SIG-M5 treated with dmso at 0.1 percent for 504 hours (cell line): Measurements from ENCODE around the gene ZNF26.
"Not testable (repeated sequence)": the region's sequence is repeated elsewhere in the genome, so short reads cannot be mapped to it uniquely, and the experiment has no call there.

Experiments used
- DNase-seq: peaks from one replicate; lab custom pipeline; 2025; ENCODE audit not compliant: unreplicated experiment; lab: John Stamatoyannopoulos, UW

The ZNF26 gene, protein sequence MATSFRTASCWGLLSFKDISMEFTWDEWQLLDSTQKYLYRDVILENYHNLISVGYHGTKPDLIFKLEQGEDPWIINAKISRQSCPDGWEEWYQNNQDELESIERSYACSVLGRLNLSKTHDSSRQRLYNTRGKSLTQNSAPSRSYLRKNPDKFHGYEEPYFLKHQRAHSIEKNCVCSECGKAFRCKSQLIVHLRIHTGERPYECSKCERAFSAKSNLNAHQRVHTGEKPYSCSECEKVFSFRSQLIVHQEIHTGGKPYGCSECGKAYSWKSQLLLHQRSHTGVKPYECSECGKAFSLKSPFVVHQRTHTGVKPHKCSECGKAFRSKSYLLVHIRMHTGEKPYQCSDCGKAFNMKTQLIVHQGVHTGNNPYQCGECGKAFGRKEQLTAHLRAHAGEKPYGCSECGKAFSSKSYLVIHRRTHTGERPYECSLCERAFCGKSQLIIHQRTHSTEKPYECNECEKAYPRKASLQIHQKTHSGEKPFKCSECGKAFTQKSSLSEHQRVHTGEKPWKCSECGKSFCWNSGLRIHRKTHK

DNA sequence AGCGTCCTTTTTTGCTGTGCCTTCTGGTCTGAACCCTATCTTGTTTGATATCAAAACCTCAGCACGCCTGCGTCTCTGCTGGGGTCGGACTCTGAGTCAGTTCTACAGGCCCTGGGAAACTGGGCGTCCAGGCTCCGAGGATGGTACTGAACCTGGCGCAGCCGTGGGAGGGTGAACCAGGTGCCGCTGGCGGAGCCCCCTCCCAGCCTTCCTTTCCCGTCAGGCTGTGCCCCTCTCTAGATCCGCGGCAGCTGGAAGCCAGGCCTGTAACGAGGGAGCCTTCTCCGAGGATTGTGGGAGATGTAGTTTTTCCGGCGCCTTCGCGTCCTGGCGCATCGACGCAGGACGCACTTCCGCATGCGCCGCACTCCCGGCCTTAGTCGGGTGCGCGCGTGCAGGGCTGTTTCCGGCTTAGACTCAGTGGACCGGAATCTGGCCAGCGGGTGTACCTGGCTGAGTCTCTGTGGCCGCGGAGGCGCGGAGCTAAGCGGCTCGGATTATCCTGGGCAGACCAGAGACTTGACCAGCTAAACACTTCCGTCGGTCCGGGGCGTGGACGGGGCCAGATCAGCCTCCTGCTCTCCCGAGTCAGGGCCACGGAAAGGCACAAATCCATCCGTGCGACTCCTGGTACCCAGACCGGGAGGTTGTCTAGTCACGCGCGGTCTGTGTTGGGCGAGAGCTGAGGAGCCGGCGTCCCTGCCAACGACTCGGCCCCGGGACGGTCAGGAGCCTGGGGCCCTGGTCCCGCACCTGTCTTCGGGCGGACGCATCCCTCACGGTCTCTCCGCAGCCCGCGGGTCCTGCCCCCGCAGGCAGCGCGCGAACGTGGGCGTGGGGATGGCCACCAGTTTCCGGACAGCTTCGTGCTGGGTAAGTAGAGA, at the start of gene ZNF26:
Gene ZNF26, plus strand, starts transcription at position 367 of the 884 bp plus-strand sequence. Its CDS starts 474 bp downstream, at position 841.
- peak; percentile 92 for DNase-seq

- not testable (repeated sequence) for DNase-seq
These were observed 49.2 kb upstream of the ZNF26 start for GRCh38 chr12:132936921-132937320.

GRCh38 chr12:132937476-132937875, 48.7 kb upstream of the ZNF26 start:
- no peak for DNase-seq

GRCh38 chr12:132938807-132939206, 47.4 kb upstream of the ZNF26 start:
- DNase-seq: not testable (repeated sequence)

- no peak for DNase-seq
These were observed 46.0 kb upstream of the ZNF26 start for GRCh38 chr12:132940071-132940719.

DNA sequence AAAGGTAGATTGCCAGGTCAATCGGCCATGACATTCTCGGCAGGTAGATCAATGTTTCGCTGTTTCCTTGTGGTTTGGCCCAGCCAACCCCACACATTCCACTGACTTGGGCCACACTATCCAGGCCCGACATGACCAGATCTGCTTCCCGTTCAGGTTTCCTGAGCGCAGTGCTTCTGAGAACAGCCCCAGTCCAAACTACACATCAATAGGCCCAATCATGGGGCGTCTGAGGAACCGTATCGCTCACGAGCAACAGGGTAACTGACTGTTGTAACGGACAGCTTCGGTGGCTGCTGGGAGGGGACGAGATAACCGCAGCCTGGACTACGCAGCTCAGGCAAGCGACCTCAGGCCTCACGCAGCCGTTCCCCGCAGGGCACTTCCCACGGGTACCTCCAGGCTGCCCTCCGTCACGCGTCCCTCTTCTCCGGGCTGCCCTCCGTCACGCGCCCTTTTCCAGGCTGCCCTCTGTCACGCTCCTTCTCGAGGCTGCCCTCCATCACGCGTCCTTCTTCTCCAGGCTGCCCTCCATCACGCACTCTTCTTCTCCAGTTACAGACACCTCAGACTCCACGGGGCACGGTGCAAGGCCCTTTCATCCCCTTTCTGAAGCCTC, 44.7 kb upstream of the ZNF26 start:
- no peak for DNase-seq

DNA sequence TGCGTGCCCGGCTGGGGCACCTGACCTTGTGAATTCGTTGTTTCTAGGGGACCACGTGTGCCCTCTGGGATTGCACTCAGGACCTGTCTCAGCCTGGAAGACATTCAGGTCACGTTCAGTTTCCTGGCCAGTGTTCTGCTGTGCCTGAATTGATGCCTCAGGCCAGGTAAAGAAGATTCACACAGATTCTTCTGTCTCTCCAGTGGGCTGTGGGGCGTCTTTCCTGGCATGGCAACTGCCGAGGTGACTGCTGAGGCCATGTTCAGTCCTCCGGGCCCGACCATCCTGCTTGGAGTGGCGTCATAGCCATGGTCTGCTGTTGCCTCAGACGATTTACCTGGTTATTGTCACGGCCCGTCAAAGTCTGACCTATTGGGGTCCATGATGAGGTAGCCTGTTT, 43.6 kb upstream of the ZNF26 start:
- no peak for DNase-seq

GRCh38 chr12:132945806-132946205, 40.4 kb upstream of the ZNF26 start:
- DNase-seq: no peak

- DNase-seq: no peak
These were observed 39.8 kb upstream of the ZNF26 start for GRCh38 chr12:132946246-132946820.

- DNase-seq: no peak
These were observed 37.8 kb upstream of the ZNF26 start for GRCh38 chr12:132948146-132949066.

GRCh38 chr12:132949936-132950837, 36.0 kb upstream of the ZNF26 start:
- no peak for DNase-seq

- no peak for DNase-seq
These were observed 35.2 kb upstream of the ZNF26 start for GRCh38 chr12:132950844-132951535.

- no peak for DNase-seq
These were observed 34.5 kb upstream of the ZNF26 start for GRCh38 chr12:132951649-132952048.

DNA sequence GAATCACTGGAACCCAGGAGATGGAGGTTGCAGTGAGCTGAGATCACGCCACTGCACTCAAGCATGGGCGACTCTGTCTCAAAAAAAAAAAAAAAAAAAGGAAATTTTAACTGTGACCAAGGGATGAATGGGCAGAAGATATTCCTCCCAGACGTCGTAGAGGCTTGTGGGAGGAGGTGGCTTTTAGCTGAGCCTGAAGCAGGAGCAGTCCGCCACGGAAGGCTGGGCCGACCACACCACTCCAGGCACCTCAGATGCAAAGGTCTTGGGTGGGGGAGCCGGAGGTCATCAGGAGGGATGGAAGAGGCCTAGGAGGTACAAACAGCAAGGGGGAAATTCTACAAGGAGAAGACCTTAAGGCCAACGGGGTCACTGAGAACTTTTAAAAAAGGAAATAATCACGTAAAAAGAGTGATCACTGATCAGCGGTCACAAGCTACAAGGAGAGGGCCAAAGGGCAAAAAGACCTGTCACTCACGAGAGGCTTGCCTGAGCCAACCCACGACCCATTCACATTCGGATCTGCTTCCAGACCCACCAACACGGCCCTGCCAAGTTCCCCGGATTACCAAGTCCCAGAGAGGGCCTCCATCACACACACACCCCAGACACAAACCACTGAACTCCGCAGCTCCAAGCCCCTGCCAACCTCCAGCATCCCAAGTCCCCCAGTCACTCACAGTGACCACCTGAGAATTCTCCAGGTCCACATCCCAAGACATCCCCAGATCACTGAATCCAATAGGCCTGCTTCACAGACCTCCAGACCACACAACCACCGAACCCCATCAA, 33.6 kb upstream of the ZNF26 start:
- DNase-seq: no peak

DNA sequence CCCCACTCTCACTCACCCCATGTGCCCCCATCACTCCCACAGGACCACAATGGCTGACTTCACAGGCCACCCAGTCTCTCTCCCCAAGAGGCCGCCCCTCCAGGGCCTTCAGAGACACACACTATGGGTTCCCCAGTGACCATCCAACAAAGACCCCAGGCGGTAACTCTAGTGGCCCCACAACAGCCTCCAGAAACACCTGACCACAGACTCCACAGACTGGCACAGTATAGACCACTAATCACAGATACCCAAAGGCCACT, 33.1 kb upstream of the ZNF26 start:
- no peak for DNase-seq

DNA sequence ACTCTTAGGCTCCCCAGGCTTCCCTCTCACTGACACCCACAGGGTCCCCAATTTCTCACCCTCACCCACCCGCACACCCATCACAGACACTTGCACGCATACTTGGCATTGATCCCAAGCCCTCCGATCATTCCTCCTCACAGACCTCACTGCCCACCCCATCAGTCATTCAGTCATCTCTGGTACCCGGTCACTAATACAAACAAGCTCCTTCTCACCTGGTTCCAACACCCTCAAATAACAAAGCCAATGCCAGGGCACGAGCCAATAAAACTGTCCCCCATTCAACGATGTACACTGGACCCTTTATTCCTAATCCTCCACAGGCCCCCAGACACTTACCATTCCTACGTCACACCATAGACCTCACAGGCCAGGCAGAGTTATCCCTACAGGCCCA, 32.4 kb upstream of the ZNF26 start:
- DNase-seq: no peak

GRCh38 chr12:132954471-132955048, 31.6 kb upstream of the ZNF26 start:
- no peak for DNase-seq
